OCI-LY7 (cell line): ENCODE data around the gene CNOT6. TPM values are rescaled to one million over a fixed set of nuclear protein-coding genes. Genes with fewer than 3 reads are reported as not detected.

Experiments used
- BruUV-seq: library from RNA; stranded (reverse); fragments of 400-500 nt; replicated peaks from 2 replicates; lab custom pipeline; 2021; lab: Mats Ljungman, UMichigan
- CTCF ChIA-PET: fragments of 300-600 bp; sonication (Branson Sonifier 250); formaldehyde crosslinking; loops from one replicate; lab custom pipeline; 2022; ENCODE audit warnings: antibody characterized with exemption; ENCODE audit not compliant: unreplicated experiment; lab: Charles Lee
- POLR2A ChIA-PET: fragments of 300-600 bp; sonication (Branson Sonifier 250); formaldehyde crosslinking; loops from one replicate; lab custom pipeline; 2022; ENCODE audit warnings: antibody characterized with exemption; lab: Charles Lee
- DNase-seq: peaks from one replicate; pipeline ENCODE4 v3.0.0-alpha.2; 2015; ENCODE audit warnings: low spot score
- H2AFZ ChIP-seq: fragments of 200-600 bp; sonication (generic), shearing (Covaris generic); 2 replicates; pipeline ENCODE4 v1.6.1; 2014; ENCODE audit warnings: mild to moderate bottlenecking, antibody characterized with exemption, low read length, moderate library complexity
- H3K27ac ChIP-seq: fragments of 200-600 bp; sonication (generic); 2 replicates; pipeline ENCODE4 v1.5.1; 2014; ENCODE audit warnings: mixed run types, low read depth, mild to moderate bottlenecking, moderate library complexity, low read length, inconsistent platforms; ENCODE audit not compliant: poor library complexity, severe bottlenecking
- H3K36me3 ChIP-seq: fragments of 200-600 bp; sonication (generic); 2 replicates; pipeline ENCODE4 v1.6.1; 2014; ENCODE audit warnings: mild to moderate bottlenecking, antibody characterized with exemption, low read length, moderate library complexity, mixed read lengths; ENCODE audit not compliant: insufficient read depth
- H3K4me1 ChIP-seq: fragments of 200-600 bp; sonication (generic); 2 replicates; pipeline ENCODE4 v1.5.1; 2014; ENCODE audit warnings: mild to moderate bottlenecking, low read length; ENCODE audit not compliant: insufficient read depth, poor library complexity, severe bottlenecking
- H3K4me2 ChIP-seq: fragments of 200-600 bp; sonication (generic); 2 replicates; pipeline ENCODE4 v1.6.1; 2014; ENCODE audit warnings: mild to moderate bottlenecking, low read length
- H3K4me3 ChIP-seq: fragments of 200-600 bp; sonication (generic); 2 replicates; pipeline ENCODE4 v1.5.1; 2014; ENCODE audit warnings: mild to moderate bottlenecking, low read depth, low read length; ENCODE audit not compliant: poor library complexity, severe bottlenecking
- H3K79me2 ChIP-seq: fragments of 200-600 bp; sonication (generic); 2 replicates; pipeline ENCODE4 v1.6.1; 2016; ENCODE audit warnings: low read depth, mild to moderate bottlenecking, low read length, moderate library complexity, mixed read lengths; ENCODE audit not compliant: insufficient read depth
- H3K9me2 ChIP-seq: fragments of 200-600 bp; sonication (generic); 2 replicates; pipeline ENCODE4 v1.6.1; 2016; ENCODE audit warnings: mild to moderate bottlenecking, low read length, mixed read lengths; ENCODE audit not compliant: insufficient read depth
- H3K9me3 ChIP-seq: fragments of 200-600 bp; sonication (generic); 2 replicates; pipeline ENCODE4 v1.6.1; 2014; ENCODE audit warnings: mild to moderate bottlenecking, mixed run types, low read length, mixed read lengths
- H4K20me1 ChIP-seq: fragments of 200-600 bp; sonication (generic); 2 replicates; pipeline ENCODE4 v1.6.1; 2014; ENCODE audit warnings: mild to moderate bottlenecking, antibody characterized with exemption, low read length, moderate library complexity, mixed read lengths; ENCODE audit not compliant: insufficient read depth
- EZH2phosphoT487 ChIP-seq: fragments of 200-600 bp; sonication (generic); IDR thresholded peaks from 2 replicates; pipeline ENCODE4 v1.6.1; 2018; ENCODE audit warnings: low read depth, borderline replicate concordance, mild to moderate bottlenecking, mixed run types, antibody characterized with exemption, low read length, moderate library complexity, mixed read lengths
- intact Hi-C: fragments of 100-400 bp; cut with micrococcal nuclease; formaldehyde crosslinking; loops from one replicate; pipeline ENCODE4 v1.10.0; 2022; ENCODE audit not compliant: unreplicated experiment
- total RNA-seq, 2 experiments: library from RNA; depleted of rRNA in 1 of 2; stranded (reverse); fragments of >200 nt in 1 of 2; shearing (Covaris generic) in 1 of 2; gene quantifications; 2 replicates each; pipeline ENCODE4 v1.2.3, GENCODE V29; 2014 to 2022
- TF ChIP-seq, protein P1 (sequence below): fragments of 200-600 bp; sonication (generic); conservative IDR thresholded peaks from 2 replicates; pipeline ENCODE4 v1.5.1; 2014; ENCODE audit warnings: mild to moderate bottlenecking, antibody characterized with exemption, low read length, moderate library complexity, mixed read lengths

The CNOT6 gene
- total RNA-seq, 2 experiments from 2014 or later = 9.4 to 30.1 TPM

DNA sequence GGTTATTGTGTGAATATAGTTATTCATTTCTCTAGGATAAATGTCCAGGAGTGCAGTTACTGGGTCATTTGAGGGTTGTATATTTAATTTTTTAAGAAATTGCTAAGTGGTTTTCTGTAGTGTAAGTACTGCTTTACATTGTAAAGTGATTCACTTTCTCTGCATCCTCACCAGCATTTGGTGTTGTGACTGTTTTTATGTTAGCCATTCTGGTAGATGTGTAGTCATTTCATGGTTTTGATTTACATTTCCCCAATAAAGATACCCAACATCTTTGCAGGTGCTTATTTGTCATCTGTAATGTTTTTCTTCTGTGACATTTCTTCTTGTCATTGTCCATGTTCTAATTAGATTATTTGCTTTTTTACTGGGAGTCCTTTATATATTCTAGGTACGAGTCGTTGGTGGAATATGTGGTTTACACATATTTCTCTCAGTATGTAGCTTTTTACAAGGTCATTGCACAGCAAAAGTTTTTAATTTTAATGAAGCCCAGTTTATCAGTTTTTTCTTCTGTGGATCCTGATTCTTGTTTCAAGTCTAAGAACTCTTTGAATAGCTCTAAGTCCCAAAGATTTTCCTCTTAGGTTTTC is 63.1 kb downstream of the CNOT6 start:
- no peak for DNase-seq
- intact Hi-C loops = no loop called here
- BruUV-seq = no TSS peak
- TF ChIP-seq, protein P1, sequence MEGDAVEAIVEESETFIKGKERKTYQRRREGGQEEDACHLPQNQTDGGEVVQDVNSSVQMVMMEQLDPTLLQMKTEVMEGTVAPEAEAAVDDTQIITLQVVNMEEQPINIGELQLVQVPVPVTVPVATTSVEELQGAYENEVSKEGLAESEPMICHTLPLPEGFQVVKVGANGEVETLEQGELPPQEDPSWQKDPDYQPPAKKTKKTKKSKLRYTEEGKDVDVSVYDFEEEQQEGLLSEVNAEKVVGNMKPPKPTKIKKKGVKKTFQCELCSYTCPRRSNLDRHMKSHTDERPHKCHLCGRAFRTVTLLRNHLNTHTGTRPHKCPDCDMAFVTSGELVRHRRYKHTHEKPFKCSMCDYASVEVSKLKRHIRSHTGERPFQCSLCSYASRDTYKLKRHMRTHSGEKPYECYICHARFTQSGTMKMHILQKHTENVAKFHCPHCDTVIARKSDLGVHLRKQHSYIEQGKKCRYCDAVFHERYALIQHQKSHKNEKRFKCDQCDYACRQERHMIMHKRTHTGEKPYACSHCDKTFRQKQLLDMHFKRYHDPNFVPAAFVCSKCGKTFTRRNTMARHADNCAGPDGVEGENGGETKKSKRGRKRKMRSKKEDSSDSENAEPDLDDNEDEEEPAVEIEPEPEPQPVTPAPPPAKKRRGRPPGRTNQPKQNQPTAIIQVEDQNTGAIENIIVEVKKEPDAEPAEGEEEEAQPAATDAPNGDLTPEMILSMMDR = no peak
- no peak for TF ChIP-seq EZH2phosphoT487
- Histone ChIP-seq H2AFZ (no peak overlapping the region), H3K4me1 (no peaks in the 10 kb centered on the region), H3K9me2 (no peaks in the 10 kb centered on the region), H3K4me2 (no peak overlapping the region), H3K9me3 (no peaks in the 10 kb centered on the region), H3K4me3 (no peak overlapping the region), H4K20me1 (no peaks in the 10 kb centered on the region), H3K79me2 (no peaks in the 10 kb centered on the region), H3K27ac (no peak overlapping the region), H3K36me3 (peaks cover 89% of the 10 kb centered on the region)
- ChIA-PET CTCF (no interaction called here), POLR2A (no interaction called here)

DNA sequence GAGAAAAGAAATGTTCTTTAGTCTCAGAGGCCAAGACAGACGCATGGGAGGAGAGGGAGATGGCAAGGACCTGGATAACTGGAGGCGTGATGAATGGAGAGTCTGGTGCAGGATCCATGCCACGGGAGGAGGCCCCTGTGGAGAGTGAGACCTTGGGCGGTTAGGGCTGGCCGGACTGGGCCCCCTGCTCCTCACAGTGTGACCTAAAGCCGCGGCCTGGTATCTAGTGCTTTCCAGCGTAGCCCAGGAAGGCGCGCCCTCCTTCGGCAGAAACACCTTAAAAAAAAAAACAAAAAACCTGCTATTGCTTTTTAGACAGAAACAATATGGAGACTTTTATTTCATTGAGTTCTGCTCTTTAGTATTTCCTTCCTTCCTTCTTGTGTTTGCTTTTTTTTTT is 64.1 kb downstream of the CNOT6 start:
- ChIA-PET CTCF (no interaction called here), POLR2A (interaction anchor here (0.6 kb wide), 2 partner anchors 29 to 777 kb away, joined by 3 to 5 read pairs; no protein-coding TSS in a partner anchor)
- no peak for DNase-seq
- Histone ChIP-seq H3K9me2 (no peaks in the 10 kb centered on the region), H3K27ac (no peak overlapping the region), H3K79me2 (no peaks in the 10 kb centered on the region), H2AFZ (no peak overlapping the region), H3K36me3 (peaks cover 88% of the 10 kb centered on the region), H4K20me1 (no peaks in the 10 kb centered on the region), H3K4me2 (no peak overlapping the region), H3K4me3 (no peak overlapping the region), H3K4me1 (no peaks in the 10 kb centered on the region), H3K9me3 (no peaks in the 10 kb centered on the region)
- intact Hi-C loops = no loop called here
- no TSS peak for BruUV-seq
- TF ChIP-seq EZH2phosphoT487 = no peak
- TF ChIP-seq, protein P1 = no peak

DNA sequence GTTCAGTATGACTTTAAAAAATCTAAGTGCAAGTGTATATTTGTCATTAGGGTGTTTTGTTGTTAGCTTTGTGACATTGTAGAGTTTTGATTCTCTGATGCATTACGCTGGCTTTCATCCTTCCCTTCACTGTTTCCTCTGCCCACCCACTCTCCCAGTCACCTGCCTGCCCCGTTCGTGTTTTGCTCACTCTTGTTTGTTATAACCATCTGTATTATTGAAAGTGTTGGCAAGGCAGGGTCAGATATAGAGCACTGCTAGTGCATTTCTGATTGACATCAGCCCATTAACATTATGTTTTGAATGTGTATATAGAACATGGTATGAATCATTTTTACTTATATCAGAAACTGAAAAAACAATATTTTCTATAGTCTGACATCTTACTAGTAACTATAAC is 69.8 kb downstream of the CNOT6 start:
- no peaks in the 10 kb centered on the region for H3K9me2 ChIP-seq
- TF ChIP-seq, protein P1 = no peak
- no peak for TF ChIP-seq EZH2phosphoT487
- DNase-seq = no peak
- no peak overlapping the region for H2AFZ ChIP-seq
- H3K79me2 ChIP-seq = no peaks in the 10 kb centered on the region
- no peak overlapping the region for H3K4me2 ChIP-seq
- no peaks in the 10 kb centered on the region for H3K4me1 ChIP-seq
- ChIA-PET CTCF (no interaction called here), POLR2A (no interaction called here)
- intact Hi-C loops = no loop called here
- H3K4me3 ChIP-seq = no peak overlapping the region
- no TSS peak for BruUV-seq
- H3K9me3 ChIP-seq = no peaks in the 10 kb centered on the region
- H3K36me3 ChIP-seq = peaks cover 91% of the 10 kb centered on the region
- H4K20me1 ChIP-seq = no peaks in the 10 kb centered on the region
- H3K27ac ChIP-seq = no peak overlapping the region
